Liver (tissue), 9 donors: ENCODE data around the gene ANKLE1. TPM values are rescaled to one million over a fixed set of nuclear protein-coding genes. Genes with fewer than 3 reads are reported as not detected.

Experiments used
- DNase-seq: peaks from one replicate; pipeline ENCODE4 v3.0.0-alpha.2; 2017; ENCODE audit warnings: low spot score
- H3K27ac ChIP-seq, 2 donors: one replicate each; pipeline ENCODE4 v1.7.0; 2013; ENCODE audit warnings: inconsistent platforms in 2 of 2, low read length in 2 of 2, control low read depth in 1 of 2, low read depth in 1 of 2, mild to moderate bottlenecking in 1 of 2
- H3K27me3 ChIP-seq, 4 donors: one replicate each; pipeline versions ENCODE4 v1.6.1 to v1.7.0; 2013; ENCODE audit warnings: low read length in 3 of 4, inconsistent platforms in 1 of 4, mild to moderate bottlenecking in 1 of 4, moderate library complexity in 1 of 4; ENCODE audit not compliant: control insufficient read depth in 4 of 4, insufficient read depth in 4 of 4
- H3K36me3 ChIP-seq, 4 donors: one replicate each; pipeline versions ENCODE4 v1.6.1 to v1.7.0; 2013; ENCODE audit warnings: low read length in 3 of 4, mild to moderate bottlenecking in 3 of 4, low read depth in 1 of 4, moderate library complexity in 1 of 4; ENCODE audit not compliant: control insufficient read depth in 4 of 4, insufficient read depth in 3 of 4
- H3K4me1 ChIP-seq, 4 donors: one replicate each; pipeline versions ENCODE4 v1.6.1 to v1.7.0; 2013; ENCODE audit warnings: low read length in 3 of 4, mild to moderate bottlenecking in 3 of 4, moderate library complexity in 1 of 4; ENCODE audit not compliant: control insufficient read depth in 4 of 4, insufficient read depth in 4 of 4
- H3K4me3 ChIP-seq, 3 donors: one replicate each; pipeline versions ENCODE4 v1.6.1 to v1.7.0; 2013; ENCODE audit warnings: low read length in 3 of 3, control low read depth in 1 of 3, low read depth in 1 of 3, mild to moderate bottlenecking in 1 of 3
- H3K9ac ChIP-seq, 2 donors: one replicate each; pipeline ENCODE4 v1.7.0; 2013; ENCODE audit warnings: low read length in 2 of 2, mild to moderate bottlenecking in 2 of 2, moderate library complexity in 2 of 2, control low read depth in 1 of 2, low read depth in 1 of 2
- H3K9me3 ChIP-seq, 4 donors: one replicate each; pipeline versions ENCODE4 v1.6.1 to v1.7.0; 2013; ENCODE audit warnings: low read length in 3 of 4; ENCODE audit not compliant: control insufficient read depth in 4 of 4
- EGR1 ChIP-seq, 2 donors: IDR thresholded peaks; 2 replicates each; pipeline ENCODE4 v1.6.1; 2016 to 2018; ENCODE audit warnings: antibody characterized with exemption in 2 of 2, low read depth in 2 of 2
- FOXA1 ChIP-seq: IDR thresholded peaks from 2 replicates; pipeline ENCODE4 v1.6.1; 2016; ENCODE audit warnings: antibody characterized with exemption
- FOXA2 ChIP-seq: IDR thresholded peaks from 2 replicates; pipeline ENCODE4 v1.6.1; 2016; ENCODE audit warnings: antibody characterized with exemption
- HNF4A ChIP-seq, 2 donors: conservative IDR thresholded peaks; 2 replicates each; pipeline ENCODE4 v1.6.1; 2016; ENCODE audit warnings: antibody characterized with exemption in 2 of 2, mild to moderate bottlenecking in 2 of 2
- JUND ChIP-seq, 2 donors: IDR thresholded peaks; 2 replicates each; pipeline ENCODE4 v1.6.1; 2016; ENCODE audit warnings: antibody characterized with exemption in 2 of 2
- NR2F2 ChIP-seq: IDR thresholded peaks from 2 replicates; pipeline ENCODE4 v1.6.1; 2016; ENCODE audit warnings: antibody characterized with exemption
- RAD21 ChIP-seq, 2 donors: IDR thresholded peaks; 2 replicates each; pipeline ENCODE4 v1.6.1; 2016; ENCODE audit warnings: antibody characterized with exemption in 2 of 2, mild to moderate bottlenecking in 2 of 2
- RXRA ChIP-seq, 2 donors: IDR thresholded peaks; 2 replicates each; pipeline ENCODE4 v1.6.1; 2017 to 2018; ENCODE audit warnings: antibody characterized with exemption in 2 of 2, mild to moderate bottlenecking in 1 of 2
- SP1 ChIP-seq: IDR thresholded peaks from 2 replicates; pipeline ENCODE4 v1.6.1; 2018; ENCODE audit warnings: antibody characterized with exemption, mild to moderate bottlenecking
- TAF1 ChIP-seq: conservative IDR thresholded peaks from 2 replicates; pipeline ENCODE4 v1.6.1; 2016; ENCODE audit warnings: antibody characterized with exemption, mild to moderate bottlenecking
- YY1 ChIP-seq: IDR thresholded peaks from 2 replicates; pipeline ENCODE4 v1.6.1; 2016; ENCODE audit warnings: antibody characterized with exemption, mild to moderate bottlenecking
- WGBS: extraction: QIAGEN DNeasy Blood & Tissue Kit; methylation state at CpG from one replicate; pipeline ENCODE4 v1.1.7; 2013; 5-methylcytosine and 5-hydroxymethylcytosine counted together
- polyA plus RNA-seq, 2 donors: library from polyadenylated mRNA; stranded (reverse) in 1 of 2; unstranded in 1 of 2; fragments of 200-250 nt in 1 of 2; fragments of >200 nt in 1 of 2; fragmentation: Nextera tagmentation in 1 of 2; extraction: Ambion mirVana in 1 of 2; gene quantifications; one replicate each; pipeline versions ENCODE4 v1.2.1 to v1.2.3, GENCODE V29; 2013 to 2015
- total RNA-seq, 2 donors: library from RNA; depleted of rRNA; stranded (reverse); fragments of >200 nt; gene quantifications; one replicate each; pipeline ENCODE4 v1.2.3, GENCODE V29; 2014
- TF ChIP-seq, protein P1 (sequence below): fragments of 150-350 bp; IDR thresholded peaks from 2 replicates; pipeline ENCODE4 v1.5.1; 2017; ENCODE audit warnings: improper control_type of control experiment, low read depth, low read length; ENCODE audit not compliant: missing input control
- TF ChIP-seq, protein P2 (sequence below): IDR thresholded peaks from 2 replicates; pipeline ENCODE4 v1.6.1; 2016; ENCODE audit warnings: antibody characterized with exemption
- TF ChIP-seq, protein P3 (sequence below): IDR thresholded peaks from 2 replicates; pipeline ENCODE4 v1.6.1; 2016; ENCODE audit warnings: antibody characterized with exemption
- TF ChIP-seq, protein P4 (sequence below): IDR thresholded peaks from 2 replicates; pipeline ENCODE4 v1.6.1; 2016; ENCODE audit warnings: antibody characterized with exemption, mild to moderate bottlenecking
- TF ChIP-seq, protein P5 (sequence below): IDR thresholded peaks from 2 replicates; pipeline ENCODE4 v1.6.1; 2016; ENCODE audit warnings: antibody characterized with exemption
- donor health status: healthy.
- donor health status: healthy.
- donor health status: healthy.
- donor health status: healthy.
- donor health status: healthy.

The ANKLE1 gene
- total and polyA plus RNA-seq, 4 donors, result 0.10 to 43.2 (median 0.29) TPM

DNA sequence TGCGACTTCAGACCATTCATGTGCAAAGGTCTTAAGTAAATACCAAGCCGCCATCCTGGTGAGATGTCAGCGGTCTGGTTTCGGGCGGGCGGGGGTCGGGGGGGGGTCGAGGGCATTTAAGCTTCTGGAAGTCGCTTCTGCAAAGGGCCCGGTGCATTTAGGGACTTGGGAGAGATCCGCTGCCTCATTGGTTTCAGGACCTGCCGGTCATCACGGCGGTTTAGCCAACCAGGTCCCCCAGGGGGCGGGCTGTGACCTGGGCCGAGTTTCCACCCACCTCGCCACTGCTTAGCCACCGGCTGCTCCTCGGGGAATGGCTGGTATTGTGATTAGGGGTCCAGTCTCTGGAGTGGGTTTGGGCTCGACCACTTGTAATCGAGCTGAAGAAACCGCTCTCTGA, 7.8 kb downstream of the ANKLE1 start:
- TF ChIP-seq FOXA2 (no peak), SP1 (peak; percentile 19)
- Histone ChIP-seq H3K9me3 (no peaks in the 10 kb centered on the region), H3K4me1 (no peaks in the 10 kb centered on the region), H3K9ac (no peak overlapping the region), H3K4me3 (no peak overlapping the region), H3K36me3 (peaks cover 0 to 4% (median 2%) of the 10 kb centered on the region in 4 donors), H3K27ac (no peak overlapping the region), H3K27me3 (no peaks in the 10 kb centered on the region)
- DNase-seq, result peak; percentile 81
- 22% methylated on average over 22 of the region's 22 CpGs for WGBS

DNA sequence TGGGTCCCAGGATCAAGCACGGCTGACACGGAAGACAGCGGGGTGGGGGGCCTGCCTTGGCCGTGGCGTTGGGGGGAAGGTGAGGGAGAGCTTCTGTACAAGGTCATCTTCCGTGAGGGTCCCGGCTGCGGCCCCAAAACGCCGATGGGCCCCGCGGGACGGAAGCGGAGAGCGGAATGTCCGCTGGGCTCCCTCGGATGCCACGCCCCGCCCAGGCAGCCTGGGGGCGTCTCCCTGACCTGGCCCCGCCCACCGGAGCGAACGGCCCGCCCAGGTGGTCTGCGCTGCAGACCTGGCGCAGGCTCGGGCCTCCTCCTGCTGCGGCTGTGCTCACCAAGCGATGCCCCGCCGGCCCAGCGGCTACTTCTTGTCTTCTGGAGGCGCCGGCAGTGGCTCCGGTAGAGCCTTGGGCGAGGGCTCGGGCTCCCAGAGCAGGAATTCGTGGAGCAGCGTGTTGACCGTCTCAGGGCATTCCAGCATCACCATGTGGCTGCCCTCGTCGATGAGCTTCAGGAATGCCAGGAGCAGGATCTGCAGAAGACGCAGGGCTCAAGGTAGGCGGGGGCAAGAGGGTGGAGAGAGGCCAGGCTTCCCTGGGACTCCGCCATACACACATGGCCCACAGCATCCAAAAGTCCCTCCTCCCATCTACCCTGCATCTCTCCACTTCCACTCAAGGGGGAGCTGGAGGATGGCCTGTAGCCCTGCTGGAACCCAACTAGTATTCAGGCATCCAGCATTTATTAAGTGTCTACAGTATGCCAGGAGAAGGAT, 10.8 kb downstream of the ANKLE1 start:
- Histone ChIP-seq H3K27ac (peak overlapping the region in 1 of 2 donors; percentile 28), H3K4me3 (peak overlapping the region in 2 of 3 donors; percentile 34 to 44), H3K4me1 (no peaks in the 10 kb centered on the region), H3K9me3 (no peaks in the 10 kb centered on the region), H3K27me3 (no peaks in the 10 kb centered on the region), H3K36me3 (peaks cover 0 to 5% (median 2%) of the 10 kb centered on the region in 4 donors), H3K9ac (peak overlapping the region in 1 of 2 donors; percentile 10)
- 50% methylated on average over 46 of the region's 46 CpGs for WGBS
- DNase-seq, result peak; percentile 86
- TF ChIP-seq FOXA2 (no peak), FOXA1 (no peak), RAD21 (IDR thresholded peaks at IDR 0.05) (peak; percentile 79 to 84)
- TF ChIP-seq, protein P1, sequence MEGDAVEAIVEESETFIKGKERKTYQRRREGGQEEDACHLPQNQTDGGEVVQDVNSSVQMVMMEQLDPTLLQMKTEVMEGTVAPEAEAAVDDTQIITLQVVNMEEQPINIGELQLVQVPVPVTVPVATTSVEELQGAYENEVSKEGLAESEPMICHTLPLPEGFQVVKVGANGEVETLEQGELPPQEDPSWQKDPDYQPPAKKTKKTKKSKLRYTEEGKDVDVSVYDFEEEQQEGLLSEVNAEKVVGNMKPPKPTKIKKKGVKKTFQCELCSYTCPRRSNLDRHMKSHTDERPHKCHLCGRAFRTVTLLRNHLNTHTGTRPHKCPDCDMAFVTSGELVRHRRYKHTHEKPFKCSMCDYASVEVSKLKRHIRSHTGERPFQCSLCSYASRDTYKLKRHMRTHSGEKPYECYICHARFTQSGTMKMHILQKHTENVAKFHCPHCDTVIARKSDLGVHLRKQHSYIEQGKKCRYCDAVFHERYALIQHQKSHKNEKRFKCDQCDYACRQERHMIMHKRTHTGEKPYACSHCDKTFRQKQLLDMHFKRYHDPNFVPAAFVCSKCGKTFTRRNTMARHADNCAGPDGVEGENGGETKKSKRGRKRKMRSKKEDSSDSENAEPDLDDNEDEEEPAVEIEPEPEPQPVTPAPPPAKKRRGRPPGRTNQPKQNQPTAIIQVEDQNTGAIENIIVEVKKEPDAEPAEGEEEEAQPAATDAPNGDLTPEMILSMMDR, result peak; percentile 58

DNA sequence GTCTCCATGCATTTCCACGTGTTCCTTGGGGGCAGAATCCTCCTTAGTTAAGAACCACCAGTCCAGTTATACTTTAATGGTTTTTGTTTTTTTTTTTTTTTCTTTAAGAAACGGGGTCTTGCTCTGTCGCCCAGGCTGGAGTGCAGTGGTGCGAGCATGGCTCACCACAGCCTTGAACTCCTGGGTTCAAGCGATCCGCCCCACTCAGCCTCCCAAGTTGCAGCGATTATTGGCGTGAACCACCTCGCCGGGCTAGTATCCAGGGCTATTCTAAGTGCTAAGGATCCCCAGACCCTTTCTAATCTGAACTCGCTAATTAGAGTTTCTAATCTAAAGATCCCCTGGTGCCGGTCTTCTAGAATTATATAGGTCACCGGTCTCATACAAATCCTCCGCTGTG, 11.9 kb downstream of the ANKLE1 start:
- Histone ChIP-seq H3K27ac (no peak overlapping the region), H3K4me1 (no peaks in the 10 kb centered on the region), H3K9me3 (peaks cover 0 to 4% (median 3%) of the 10 kb centered on the region in 4 donors), H3K27me3 (no peaks in the 10 kb centered on the region), H3K4me3 (no peak overlapping the region), H3K36me3 (peaks cover 0 to 9% (median 2%) of the 10 kb centered on the region in 4 donors), H3K9ac (no peak overlapping the region)
- no peak for DNase-seq
- TF ChIP-seq RAD21 (IDR thresholded peaks at IDR 0.05) (no peak), JUND (IDR thresholded peaks at IDR 0.05) (no peak), RXRA (IDR thresholded peaks at IDR 0.05) (no peak), HNF4A (conservative IDR thresholded peaks at IDR 0.05) (no peak), TAF1 (no peak), SP1 (no peak), EGR1 (IDR thresholded peaks at IDR 0.05; ENCODE audit: low read depth in 2 of 2) (no peak), NR2F2 (no peak), FOXA2 (no peak), FOXA1 (no peak), YY1 (no peak)
- TF ChIP-seq, protein P2, sequence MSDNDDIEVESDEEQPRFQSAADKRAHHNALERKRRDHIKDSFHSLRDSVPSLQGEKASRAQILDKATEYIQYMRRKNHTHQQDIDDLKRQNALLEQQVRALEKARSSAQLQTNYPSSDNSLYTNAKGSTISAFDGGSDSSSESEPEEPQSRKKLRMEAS, result no peak
- TF ChIP-seq, protein P3, sequence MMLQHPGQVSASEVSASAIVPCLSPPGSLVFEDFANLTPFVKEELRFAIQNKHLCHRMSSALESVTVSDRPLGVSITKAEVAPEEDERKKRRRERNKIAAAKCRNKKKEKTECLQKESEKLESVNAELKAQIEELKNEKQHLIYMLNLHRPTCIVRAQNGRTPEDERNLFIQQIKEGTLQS, result no peak
- TF ChIP-seq, protein P4, sequence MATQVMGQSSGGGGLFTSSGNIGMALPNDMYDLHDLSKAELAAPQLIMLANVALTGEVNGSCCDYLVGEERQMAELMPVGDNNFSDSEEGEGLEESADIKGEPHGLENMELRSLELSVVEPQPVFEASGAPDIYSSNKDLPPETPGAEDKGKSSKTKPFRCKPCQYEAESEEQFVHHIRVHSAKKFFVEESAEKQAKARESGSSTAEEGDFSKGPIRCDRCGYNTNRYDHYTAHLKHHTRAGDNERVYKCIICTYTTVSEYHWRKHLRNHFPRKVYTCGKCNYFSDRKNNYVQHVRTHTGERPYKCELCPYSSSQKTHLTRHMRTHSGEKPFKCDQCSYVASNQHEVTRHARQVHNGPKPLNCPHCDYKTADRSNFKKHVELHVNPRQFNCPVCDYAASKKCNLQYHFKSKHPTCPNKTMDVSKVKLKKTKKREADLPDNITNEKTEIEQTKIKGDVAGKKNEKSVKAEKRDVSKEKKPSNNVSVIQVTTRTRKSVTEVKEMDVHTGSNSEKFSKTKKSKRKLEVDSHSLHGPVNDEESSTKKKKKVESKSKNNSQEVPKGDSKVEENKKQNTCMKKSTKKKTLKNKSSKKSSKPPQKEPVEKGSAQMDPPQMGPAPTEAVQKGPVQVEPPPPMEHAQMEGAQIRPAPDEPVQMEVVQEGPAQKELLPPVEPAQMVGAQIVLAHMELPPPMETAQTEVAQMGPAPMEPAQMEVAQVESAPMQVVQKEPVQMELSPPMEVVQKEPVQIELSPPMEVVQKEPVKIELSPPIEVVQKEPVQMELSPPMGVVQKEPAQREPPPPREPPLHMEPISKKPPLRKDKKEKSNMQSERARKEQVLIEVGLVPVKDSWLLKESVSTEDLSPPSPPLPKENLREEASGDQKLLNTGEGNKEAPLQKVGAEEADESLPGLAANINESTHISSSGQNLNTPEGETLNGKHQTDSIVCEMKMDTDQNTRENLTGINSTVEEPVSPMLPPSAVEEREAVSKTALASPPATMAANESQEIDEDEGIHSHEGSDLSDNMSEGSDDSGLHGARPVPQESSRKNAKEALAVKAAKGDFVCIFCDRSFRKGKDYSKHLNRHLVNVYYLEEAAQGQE, result no peak
- TF ChIP-seq, protein P5, sequence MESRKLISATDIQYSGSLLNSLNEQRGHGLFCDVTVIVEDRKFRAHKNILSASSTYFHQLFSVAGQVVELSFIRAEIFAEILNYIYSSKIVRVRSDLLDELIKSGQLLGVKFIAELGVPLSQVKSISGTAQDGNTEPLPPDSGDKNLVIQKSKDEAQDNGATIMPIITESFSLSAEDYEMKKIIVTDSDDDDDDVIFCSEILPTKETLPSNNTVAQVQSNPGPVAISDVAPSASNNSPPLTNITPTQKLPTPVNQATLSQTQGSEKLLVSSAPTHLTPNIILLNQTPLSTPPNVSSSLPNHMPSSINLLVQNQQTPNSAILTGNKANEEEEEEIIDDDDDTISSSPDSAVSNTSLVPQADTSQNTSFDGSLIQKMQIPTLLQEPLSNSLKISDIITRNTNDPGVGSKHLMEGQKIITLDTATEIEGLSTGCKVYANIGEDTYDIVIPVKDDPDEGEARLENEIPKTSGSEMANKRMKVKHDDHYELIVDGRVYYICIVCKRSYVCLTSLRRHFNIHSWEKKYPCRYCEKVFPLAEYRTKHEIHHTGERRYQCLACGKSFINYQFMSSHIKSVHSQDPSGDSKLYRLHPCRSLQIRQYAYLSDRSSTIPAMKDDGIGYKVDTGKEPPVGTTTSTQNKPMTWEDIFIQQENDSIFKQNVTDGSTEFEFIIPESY, result no peak
- WGBS, result 94% methylated on average over 14 of the region's 14 CpGs
